H9 (cell line): Measurements from ENCODE around the gene IGF1R. TPM values are rescaled to one million over a fixed set of nuclear protein-coding genes. Genes with fewer than 3 reads are reported as not detected.

Source experiments
- DNase-seq: peaks from one replicate; pipeline ENCODE4 v3.0.0-alpha.2; 2017
- H2AFZ ChIP-seq: one replicate; pipeline ENCODE4 v1.6.1; 2013; ENCODE audit warnings: mild to moderate bottlenecking, low read length, control low read depth, moderate library complexity
- H2AK5ac ChIP-seq: 2 replicates; pipeline ENCODE4 v1.6.1; 2013; ENCODE audit warnings: low read length, control low read depth, mixed read lengths; ENCODE audit not compliant: insufficient read length
- H2BK120ac ChIP-seq: one replicate; pipeline ENCODE4 v1.6.1; 2013; ENCODE audit warnings: low read depth, mild to moderate bottlenecking, low read length, control low read depth, inconsistent platforms; ENCODE audit not compliant: poor library complexity, severe bottlenecking
- H2BK12ac ChIP-seq: 2 replicates; pipeline ENCODE4 v1.6.1; 2013; ENCODE audit warnings: low read length, control low read depth, mixed read lengths, low read depth; ENCODE audit not compliant: insufficient read length
- H2BK15ac ChIP-seq: 2 replicates; pipeline ENCODE4 v1.6.1; 2013; ENCODE audit warnings: low read depth, low read length, control low read depth
- H2BK20ac ChIP-seq: one replicate; pipeline ENCODE4 v1.6.1; 2013; ENCODE audit warnings: low read depth, mild to moderate bottlenecking, low read length, control low read depth, inconsistent platforms; ENCODE audit not compliant: poor library complexity, severe bottlenecking
- H2BK5ac ChIP-seq: 2 replicates; pipeline ENCODE4 v1.6.1; 2013; ENCODE audit warnings: low read length, control low read depth, mixed read lengths; ENCODE audit not compliant: insufficient read length
- H3K14ac ChIP-seq: 2 replicates; pipeline ENCODE4 v1.6.1; 2013; ENCODE audit warnings: low read length, control low read depth; ENCODE audit not compliant: insufficient read depth
- H3K18ac ChIP-seq: 2 replicates; pipeline ENCODE4 v1.6.1; 2013; ENCODE audit warnings: low read depth, mild to moderate bottlenecking, mixed read lengths, low read length, control low read depth; ENCODE audit not compliant: insufficient read length
- H3K23ac ChIP-seq: 2 replicates; pipeline ENCODE4 v1.6.1; 2013; ENCODE audit warnings: low read length, control low read depth, mixed read lengths, low read depth; ENCODE audit not compliant: insufficient read length
- H3K23me2 ChIP-seq: 2 replicates; pipeline ENCODE4 v1.6.1; 2013; ENCODE audit warnings: low read depth, mild to moderate bottlenecking, mixed read lengths, low read length, control low read depth; ENCODE audit not compliant: insufficient read length, poor library complexity, severe bottlenecking
- H3K27ac ChIP-seq: 2 replicates; pipeline ENCODE4 v1.5.1; 2013; ENCODE audit warnings: low read length, control low read depth, mixed read lengths, low read depth; ENCODE audit not compliant: insufficient read length
- H3K27me3 ChIP-seq: 2 replicates; pipeline ENCODE4 v1.6.1; 2013; ENCODE audit warnings: low read length, control low read depth, inconsistent platforms; ENCODE audit not compliant: insufficient read depth
- H3K4ac ChIP-seq: 2 replicates; pipeline ENCODE4 v1.6.1; 2013; ENCODE audit warnings: low read depth, mild to moderate bottlenecking, control low read depth, inconsistent platforms, low read length, moderate library complexity
- H3K4me1 ChIP-seq: 2 replicates; pipeline ENCODE4 v1.6.1; 2013; ENCODE audit warnings: low read length, control low read depth, inconsistent platforms; ENCODE audit not compliant: insufficient read depth
- H3K4me2 ChIP-seq: 2 replicates; pipeline ENCODE4 v1.6.1; 2013; ENCODE audit warnings: low read length, control low read depth, mixed read lengths; ENCODE audit not compliant: insufficient read length, insufficient read depth
- H3K56ac ChIP-seq: 2 replicates; pipeline ENCODE4 v1.6.1; 2013; ENCODE audit warnings: low read depth, mild to moderate bottlenecking, mixed read lengths, low read length, control low read depth; ENCODE audit not compliant: insufficient read length
- H3K79me1 ChIP-seq: 2 replicates; pipeline ENCODE4 v1.6.1; 2013; ENCODE audit warnings: low read depth, mild to moderate bottlenecking, moderate library complexity, low read length, control low read depth, inconsistent platforms; ENCODE audit not compliant: insufficient read depth, poor library complexity, severe bottlenecking
- H3K79me2 ChIP-seq: 2 replicates; pipeline ENCODE4 v1.6.1; 2013; ENCODE audit warnings: low read length, control low read depth, inconsistent platforms; ENCODE audit not compliant: insufficient read depth
- H3K9ac ChIP-seq: 2 replicates; pipeline ENCODE4 v1.6.1; 2013; ENCODE audit warnings: low read length, control low read depth, mixed read lengths; ENCODE audit not compliant: insufficient read length; ENCODE audit errors: extremely low read depth
- H3K9me3 ChIP-seq: one replicate; pipeline ENCODE4 v1.6.1; 2013; ENCODE audit warnings: low read depth, low read length, inconsistent platforms; ENCODE audit not compliant: control insufficient read depth
- H3T11ph ChIP-seq: one replicate; pipeline ENCODE4 v1.6.1; 2013; ENCODE audit warnings: mild to moderate bottlenecking, low read length, control low read depth, inconsistent platforms
- H4K20me1 ChIP-seq: one replicate; pipeline ENCODE4 v1.6.1; 2013; ENCODE audit not compliant: control insufficient read depth, insufficient read length, insufficient read depth
- H4K5ac ChIP-seq: 2 replicates; pipeline ENCODE4 v1.6.1; 2013; ENCODE audit warnings: low read depth, mild to moderate bottlenecking, mixed read lengths, low read length, control low read depth; ENCODE audit not compliant: insufficient read length
- H4K8ac ChIP-seq: replicated peaks from 2 replicates; pipeline ENCODE4 v1.6.1; 2013; ENCODE audit warnings: low read length, control low read depth, mixed read lengths, low read depth; ENCODE audit not compliant: insufficient read length
- H4K91ac ChIP-seq: 2 replicates; pipeline ENCODE4 v1.6.1; 2013; ENCODE audit warnings: low read depth, mild to moderate bottlenecking, moderate library complexity, mixed read lengths, low read length, control low read depth; ENCODE audit not compliant: insufficient read length
- H3K27ac Mint-ChIP-seq, 3 experiments: 2 replicates in 2 of 3; 3 replicates in 1 of 3; pipeline ENCODE4 v1.8.0; 2020 to 2021; ENCODE audit warnings: mixed read lengths in 3 of 3, mild to moderate bottlenecking in 1 of 3, moderate library complexity in 1 of 3
- H3K27me3 Mint-ChIP-seq: 2 replicates; pipeline ENCODE4 v1.8.0; 2021; ENCODE audit warnings: low read depth, mild to moderate bottlenecking, moderate library complexity, mixed read lengths
- H3K36me3 Mint-ChIP-seq, 3 experiments: 2 replicates in 2 of 3; 3 replicates in 1 of 3; pipeline ENCODE4 v1.8.0; 2020 to 2021; ENCODE audit warnings: low read depth in 3 of 3, mixed read lengths in 3 of 3; ENCODE audit not compliant: insufficient read depth in 1 of 3
- H3K4me1 Mint-ChIP-seq, 2 experiments: 2 replicates each; pipeline ENCODE4 v1.8.0; 2020; ENCODE audit warnings: mixed read lengths in 2 of 2
- H3K4me3 Mint-ChIP-seq, 2 experiments: 2 replicates in 1 of 2; 3 replicates in 1 of 2; pipeline ENCODE4 v1.8.0; 2020 to 2021; ENCODE audit warnings: mild to moderate bottlenecking in 2 of 2, mixed read lengths in 2 of 2, moderate library complexity in 1 of 2
- H3K9me3 Mint-ChIP-seq, 2 experiments: 2 replicates in 1 of 2; 3 replicates in 1 of 2; pipeline ENCODE4 v1.8.0; 2020; ENCODE audit warnings: mild to moderate bottlenecking in 2 of 2, mixed read lengths in 2 of 2, moderate library complexity in 1 of 2
- CTCF ChIP-seq: fragments of 200-600 bp; sonication (generic); conservative IDR thresholded peaks from 3 replicates; pipeline ENCODE4 v1.8.0; 2021; ENCODE audit warnings: antibody characterized with exemption, mild to moderate bottlenecking
- WGBS: extraction: QIAGEN DNeasy Blood & Tissue Kit; methylation state at CpG from one replicate; pipeline ENCODE4 v1.1.7; 2013; ENCODE audit warnings: missing lambda C conversion rate, low lambda C conversion rate, mixed read lengths; ENCODE audit not compliant: insufficient read length; ENCODE audit errors: extremely low coverage; 5-methylcytosine and 5-hydroxymethylcytosine counted together
- total RNA-seq: library from RNA; stranded (reverse); gene quantifications from 2 replicates; pipeline ENCODE4 v1.2.1, GENCODE V29; 2021

IGF1R gene
- total RNA-seq, 1 experiment from 2014 or later = 70.0 TPM

GRCh38 chr15:98809273-98809672 is 160.9 kb downstream of the IGF1R start:
- H2BK5ac ChIP-seq = no peak overlapping the region
- no peak overlapping the region for H2BK15ac ChIP-seq
- H2AFZ ChIP-seq = no peak overlapping the region
- H3K27me3 ChIP-seq = no peaks in the 10 kb centered on the region
- Mint-ChIP-seq H3K36me3 (peaks cover 0 to 2% (median 0%) of the 10 kb centered on the region in 3 experiments; a peak in 2 of 7 replicates), H3K27ac (0 out of 7 replicates have a peak overlapping the region, but pooled peaks of 1 of the 3 experiments have one; percentile 62), H3K9me3 (no peaks in the 10 kb centered on the region), H3K4me1 (peaks cover 48 to 50% of the 10 kb centered on the region in 2 experiments), H3K4me3 (no peak overlapping the region), H3K27me3 (no peaks in the 10 kb centered on the region)
- H2BK12ac ChIP-seq = no peak overlapping the region
- no peak overlapping the region for H4K5ac ChIP-seq
- no peak overlapping the region for H3K9ac ChIP-seq
- H3K79me1 ChIP-seq = peaks cover 11% of the 10 kb centered on the region
- DNase-seq = no peak
- no peak overlapping the region for H4K91ac ChIP-seq
- H3K9me3 ChIP-seq = no peaks in the 10 kb centered on the region
- WGBS = no CpG with 5 or more reads among the region's 11 CpGs
- no peaks in the 10 kb centered on the region for H3K23me2 ChIP-seq
- no peak overlapping the region for H3K27ac ChIP-seq
- H2AK5ac ChIP-seq = no peak overlapping the region
- no peak overlapping the region for H2BK20ac ChIP-seq
- H2BK120ac ChIP-seq = no peak overlapping the region
- H4K8ac ChIP-seq = no peak overlapping the region
- H3T11ph ChIP-seq = no peak overlapping the region
- H3K79me2 ChIP-seq = peaks cover 42% of the 10 kb centered on the region; the same call in 1 of the 2 replicates
- H3K23ac ChIP-seq = no peak overlapping the region
- TF ChIP-seq CTCF = no peak
- no peak overlapping the region for H3K18ac ChIP-seq
- peak overlapping the region; percentile 49 for H3K14ac ChIP-seq
- no peak overlapping the region for H3K56ac ChIP-seq
- no peak overlapping the region for H3K4me2 ChIP-seq
- H4K20me1 ChIP-seq = no peaks in the 10 kb centered on the region
- peaks cover 9% of the 10 kb centered on the region for H3K4me1 ChIP-seq
- no peak overlapping the region for H3K4ac ChIP-seq
